Measurements from ENCODE around the gene DICER1. TPM values are rescaled to one million over a fixed set of nuclear protein-coding genes. Genes with fewer than 3 reads are reported as not detected.

The DICER1 gene
- total RNA-seq, 1 donor from 2014 or later, result 66.4 TPM

- intact Hi-C loops (cut with DNase I), result no loop called here
- no peaks in the 10 kb centered on the region for H3K36me3 ChIP-seq
- H3K27ac ChIP-seq, result no peak overlapping the region
- ATAC-seq (no peak), DNase-seq (no peak)
- H3K27me3 ChIP-seq (ENCODE audit: low read depth), result no peaks in the 10 kb centered on the region
- H3K4me1 ChIP-seq, result peaks cover 75% of the 10 kb centered on the region
- peak overlapping the region; percentile 78 for H3K4me3 ChIP-seq
- no peaks in the 10 kb centered on the region for H3K9me3 ChIP-seq
- no peak for TF ChIP-seq CTCF (IDR thresholded peaks at IDR 0.05)
Measured at GRCh38 chr14:95155045-95155444, 2.3 kb downstream of the DICER1 start.

GRCh38 chr14:95153866-95154265 is 3.5 kb downstream of the DICER1 start:
- intact Hi-C loops (cut with DNase I), result no loop called here

GRCh38 chr14:95151561-95151960 is 5.8 kb downstream of the DICER1 start:
- Histone ChIP-seq H3K4me1 (peaks cover 96% of the 10 kb centered on the region), H3K9me3 (no peaks in the 10 kb centered on the region), H3K27ac (no peak overlapping the region), H3K36me3 (no peaks in the 10 kb centered on the region), H3K4me3 (no peak overlapping the region), H3K27me3 (ENCODE audit: low read depth) (no peaks in the 10 kb centered on the region)
- ATAC-seq, result no peak
- intact Hi-C loops (cut with DNase I), result no loop called here
- TF ChIP-seq CTCF (IDR thresholded peaks at IDR 0.05), result no peak
- no peak for DNase-seq

More at GRCh38 chr14:95153866-95154265, 3.5 kb downstream of the DICER1 start:
- Histone ChIP-seq H3K27ac (no peak overlapping the region), H3K36me3 (no peaks in the 10 kb centered on the region), H3K4me1 (peaks cover 85% of the 10 kb centered on the region), H3K4me3 (no peak overlapping the region), H3K27me3 (ENCODE audit: low read depth) (no peaks in the 10 kb centered on the region), H3K9me3 (no peaks in the 10 kb centered on the region)
- ATAC-seq, result no peak
- TF ChIP-seq CTCF (IDR thresholded peaks at IDR 0.05), result no peak
- no peak for DNase-seq

GRCh38 chr14:95150910-95151309 is 6.4 kb downstream of the DICER1 start:
- Histone ChIP-seq H3K36me3 (no peaks in the 10 kb centered on the region), H3K27me3 (ENCODE audit: low read depth) (no peaks in the 10 kb centered on the region), H3K4me3 (no peak overlapping the region), H3K4me1 (peaks cover 97% of the 10 kb centered on the region), H3K9me3 (no peaks in the 10 kb centered on the region), H3K27ac (no peak overlapping the region)
- TF ChIP-seq CTCF (IDR thresholded peaks at IDR 0.05), result no peak
- intact Hi-C loops (cut with DNase I), result no loop called here
- ATAC-seq, result no peak
- no peak for DNase-seq

GRCh38 chr14:95149441-95149840 is 7.9 kb downstream of the DICER1 start:
- DNase-seq, result no peak
- Histone ChIP-seq H3K4me1 (peaks cover 87% of the 10 kb centered on the region), H3K4me3 (no peak overlapping the region), H3K9me3 (peaks cover 8% of the 10 kb centered on the region), H3K27ac (no peak overlapping the region), H3K36me3 (no peaks in the 10 kb centered on the region), H3K27me3 (ENCODE audit: low read depth) (no peaks in the 10 kb centered on the region)
- no peak for TF ChIP-seq CTCF (IDR thresholded peaks at IDR 0.05)
- intact Hi-C loops (cut with DNase I), result no loop called here
- ATAC-seq, result no peak

GRCh38 chr14:95147597-95147996 is 9.7 kb downstream of the DICER1 start:
- Histone ChIP-seq H3K27me3 (ENCODE audit: low read depth) (no peaks in the 10 kb centered on the region), H3K4me3 (no peak overlapping the region), H3K4me1 (peaks cover 87% of the 10 kb centered on the region), H3K27ac (no peak overlapping the region), H3K36me3 (no peaks in the 10 kb centered on the region), H3K9me3 (peaks cover 9% of the 10 kb centered on the region)
- DNase-seq, result no peak
- intact Hi-C loops (cut with DNase I), result no loop called here
- TF ChIP-seq CTCF (IDR thresholded peaks at IDR 0.05), result no peak
- no peak for ATAC-seq
